Measurements from ENCODE around the gene PAIP1.
A peak's percentile ranks its signal among the peaks of the same experiment; 100 is the strongest.
"Not testable (repeated sequence)": the region's sequence is repeated elsewhere in the genome, so short reads cannot be mapped to it uniquely, and the experiment has no call there.

The PAIP1 gene

GRCh38 chr5:43514816-43515677 lies 41.8 kb downstream of the PAIP1 start, which contains the start of gene C5orf34:
TSS of gene C5orf34 (minus strand) at chr5:43515148. CDS start at chr5:43509339, 5,809 bp downstream.
- FAIRE-seq = peak; percentile 88

- no peak for FAIRE-seq
Observed at GRCh38 chr5:43514471-43514815, 42.4 kb downstream of the PAIP1 start.

GRCh38 chr5:43514025-43514424 lies 42.9 kb downstream of the PAIP1 start:
- FAIRE-seq = no peak

GRCh38 chr5:43511062-43511461 lies 45.8 kb downstream of the PAIP1 start:
- FAIRE-seq = not testable (repeated sequence)

- no peak for FAIRE-seq
Observed at GRCh38 chr5:43498581-43498980, 58.3 kb downstream of the PAIP1 start.

GRCh38 chr5:43497311-43498104 lies 59.4 kb downstream of the PAIP1 start:
- no peak for FAIRE-seq

- FAIRE-seq = peak; percentile 6
Observed at GRCh38 chr5:43491326-43491725, 65.6 kb downstream of the PAIP1 start.

GRCh38 chr5:43486353-43486752 lies 70.5 kb downstream of the PAIP1 start:
- no peak for FAIRE-seq

GRCh38 chr5:43485406-43485805 lies 71.5 kb downstream of the PAIP1 start:
- FAIRE-seq = no peak

- no peak for FAIRE-seq
Observed at GRCh38 chr5:43484106-43484849, 72.6 kb downstream of the PAIP1 start.

- peak; percentile 89 for FAIRE-seq
Observed at GRCh38 chr5:43483298-43484105, 73.4 kb downstream of the PAIP1 start, which contains the start of gene TMEM267. TSS of gene TMEM267 (minus strand) at chr5:43483865. CDS start at chr5:43453969, 29,896 bp downstream.

GRCh38 chr5:43482490-43483297 lies 74.2 kb downstream of the PAIP1 start:
- no peak for FAIRE-seq

Data from A204.1 (cell line).